Posterior vena cava (tissue), 2 donors: ENCODE data around the gene SPHK1. TPM values are rescaled to one million over a fixed set of nuclear protein-coding genes. Genes with fewer than 3 reads are reported as not detected.

Experiments
- DNase-seq: peaks from one replicate; pipeline ENCODE4 v3.0.0-alpha.2; 2020; ENCODE audit warnings: low spot score
- intact Hi-C, 2 donors: fragments of 100-400 bp; cut with DNase I; formaldehyde crosslinking; loops; one replicate each; pipeline versions ENCODE4 v1.14.1 to v1.14.2; 2022 to 2023
- total RNA-seq, 2 donors: library from RNA; stranded (reverse); fragmentation: NEBNext Ultra II Directional; extraction: Animal tissue kit (Norgen Biotek cat#: 25700); gene quantifications; one replicate each; pipeline ENCODE4 v1.2.1, GENCODE V29; 2021
- donor health status: DM: yes; HTN: yes; CAD: no.
- donor health status: DM: yes; HTN: yes; CAD: no.

SPHK1 gene
- total RNA-seq, 2 donors from 2014 or later, result 13.8 to 36.6 TPM

GRCh38 chr17:76399175-76400172 is 15.1 kb downstream of the SPHK1 start:
- DNase-seq, result no peak
- intact Hi-C loops, result loop anchor here (5.0 to 10.0 kb wide), 2 partner anchors 97 to 275 kb away; no protein-coding TSS in a partner anchor

- intact Hi-C loops, result no loop called here
- no peak for DNase-seq
These were observed 18.3 kb downstream of the SPHK1 start for GRCh38 chr17:76402711-76403110.

- DNase-seq, result no peak
- intact Hi-C loops, result no loop called here
These were observed 19.8 kb downstream of the SPHK1 start for GRCh38 chr17:76404256-76404655.

GRCh38 chr17:76404976-76405563 is 20.7 kb downstream of the SPHK1 start:
- intact Hi-C loops, result loop anchor here in 1 of 2 donors (5.0 kb wide), 1 partner anchor 102 kb away; no protein-coding TSS in a partner anchor
- DNase-seq, result peak; percentile 26

GRCh38 chr17:76405607-76405966 is 21.2 kb downstream of the SPHK1 start:
- intact Hi-C loops, result loop anchor here in 1 of 2 donors (5.0 kb wide), 1 partner anchor 102 kb away; no protein-coding TSS in a partner anchor
- DNase-seq, result peak; percentile 16

GRCh38 chr17:76405967-76406647 is 21.7 kb downstream of the SPHK1 start:
- intact Hi-C loops, result loop anchor here in 1 of 2 donors (5.0 kb wide), 1 partner anchor 101 kb away; no protein-coding TSS in a partner anchor
- DNase-seq, result peak; percentile 84

- intact Hi-C loops, result loop anchor here in 1 of 2 donors (5.0 kb wide), 1 partner anchor 100 kb away; no protein-coding TSS in a partner anchor
- peak; percentile 68 for DNase-seq
These were observed 23.1 kb downstream of the SPHK1 start for GRCh38 chr17:76407509-76407908.

GRCh38 chr17:76408037-76408849 is 23.8 kb downstream of the SPHK1 start:
- intact Hi-C loops, result loop anchor here in 1 of 2 donors (5.0 kb wide), 1 partner anchor 99 kb away; no protein-coding TSS in a partner anchor
- DNase-seq, result peak; percentile 83

GRCh38 chr17:76410328-76410965 is 26.0 kb downstream of the SPHK1 start:
- peak; percentile 56 for DNase-seq
- intact Hi-C loops, result no loop called here

- peak; percentile 58 for DNase-seq
- intact Hi-C loops, result no loop called here
These were observed 26.8 kb downstream of the SPHK1 start for GRCh38 chr17:76411247-76411646.

GRCh38 chr17:76414334-76415295 is 30.2 kb downstream of the SPHK1 start:
- intact Hi-C loops, result no loop called here
- peak; percentile 90 for DNase-seq

- DNase-seq, result peak; percentile 6
- intact Hi-C loops, result no loop called here
These were observed 31.4 kb downstream of the SPHK1 start for GRCh38 chr17:76415786-76416185.

GRCh38 chr17:76416457-76416856 is 32.0 kb downstream of the SPHK1 start:
- DNase-seq, result peak; percentile 47
- intact Hi-C loops, result no loop called here

- DNase-seq, result peak; percentile 71
- intact Hi-C loops, result no loop called here
These were observed 32.5 kb downstream of the SPHK1 start for GRCh38 chr17:76416899-76417298.

- peak; percentile 38 for DNase-seq
These were observed 33.2 kb downstream of the SPHK1 start for GRCh38 chr17:76417499-76418143.

GRCh38 chr17:76419576-76420260 is 35.3 kb downstream of the SPHK1 start:
- peak; percentile 64 for DNase-seq
- intact Hi-C loops, result no loop called here

More at GRCh38 chr17:76417499-76418143, 33.2 kb downstream of the SPHK1 start:
- intact Hi-C loops, result no loop called here
